Stimulated activated CD8-positive, alpha-beta memory T cell treated with anti-CD3 and anti-CD28 coated beads, Interleukin-12 subunit alpha, Interleukin-12 subunit beta, amount 100 ng/mL, for 1 hour (primary cell): ENCODE data around the gene ZNF582.

Experiments used
- DNase-seq: peaks from one replicate; pipeline ENCODE4 v3.0.0-alpha.2; 2020; ENCODE audit warnings: low read depth

The ZNF582 gene

GRCh38 chr19:56393119-56394012, at the start of gene ZNF582:
Gene ZNF582 (minus strand): TSS chr19:56393534. CDS start chr19:56391752, 1,782 bp downstream.
- DNase-seq, result peak; percentile 84

GRCh38 chr19:56441206-56441792, 48.0 kb upstream of the ZNF582 start:
- no peak for DNase-seq

- no peak for DNase-seq
Measured at GRCh38 chr19:56423985-56424353, 30.6 kb upstream of the ZNF582 start.

- no peak for DNase-seq
Measured at GRCh38 chr19:56423276-56423984, 30.1 kb upstream of the ZNF582 start.

GRCh38 chr19:56405062-56405461, 11.7 kb upstream of the ZNF582 start:
- no peak for DNase-seq

GRCh38 chr19:56404705-56405056, 11.3 kb upstream of the ZNF582 start:
- no peak for DNase-seq

GRCh38 chr19:56403764-56404704, 10.7 kb upstream of the ZNF582 start, which contains the start of gene ZNF583:
Gene ZNF583 (plus strand): TSS chr19:56404332. CDS start chr19:56407115, 2,783 bp downstream.
- peak; percentile 85 for DNase-seq

- DNase-seq, result no peak
Measured at GRCh38 chr19:56403261-56403660, 9.9 kb upstream of the ZNF582 start.

- DNase-seq, result no peak
Measured at GRCh38 chr19:56400485-56400884, 7.2 kb upstream of the ZNF582 start.

- DNase-seq, result no peak
Measured at GRCh38 chr19:56398809-56399208, 5.5 kb upstream of the ZNF582 start.

- no peak for DNase-seq
Measured at GRCh38 chr19:56383826-56384605, 9.3 kb downstream of the ZNF582 start.

GRCh38 chr19:56377105-56377924, 16.0 kb downstream of the ZNF582 start:
- DNase-seq, result no peak

- no peak for DNase-seq
Measured at GRCh38 chr19:56372281-56372680, 21.1 kb downstream of the ZNF582 start.

- DNase-seq, result no peak
Measured at GRCh38 chr19:56369886-56370676, 23.3 kb downstream of the ZNF582 start.

GRCh38 chr19:56367829-56368711, 25.3 kb downstream of the ZNF582 start:
- DNase-seq, result peak; percentile 66

GRCh38 chr19:56360841-56361240, 32.5 kb downstream of the ZNF582 start:
- DNase-seq, result no peak

GRCh38 chr19:56356944-56357343, 36.4 kb downstream of the ZNF582 start:
- DNase-seq, result no peak

- no peak for DNase-seq
Measured at GRCh38 chr19:56355517-56355916, 37.8 kb downstream of the ZNF582 start.
